Memory B cell (primary cell): ENCODE data around the gene NFYA.

Source experiments
- ATAC-seq: fragments of 150-1000 bp; cut with Tn5 transposase; 2 replicates; pipeline ENCODE4 v1.10.0; 2021; ENCODE audit warnings: low read depth, mild to moderate bottlenecking, moderate library complexity
- DNase-seq, 2 donors: peaks; one replicate each; pipeline ENCODE4 v3.0.0; 2022; ENCODE audit warnings: low spot score in 2 of 2
- H3K27ac Mint-ChIP-seq: one replicate; pipeline ENCODE4 v1.8.0; 2022; ENCODE audit warnings: mild to moderate bottlenecking, moderate library complexity, mixed read lengths
- H3K27me3 Mint-ChIP-seq: one replicate; pipeline ENCODE4 v1.8.0; 2022; ENCODE audit warnings: mixed read lengths
- H3K36me3 Mint-ChIP-seq: one replicate; pipeline ENCODE4 v1.8.0; 2022; ENCODE audit warnings: mild to moderate bottlenecking, mixed read lengths
- H3K4me1 Mint-ChIP-seq: one replicate; pipeline ENCODE4 v1.8.0; 2022; ENCODE audit warnings: mixed read lengths
- H3K4me3 Mint-ChIP-seq: one replicate; pipeline ENCODE4 v1.8.0; 2022; ENCODE audit warnings: mild to moderate bottlenecking, moderate library complexity, mixed read lengths
- H3K9me3 Mint-ChIP-seq: one replicate; pipeline ENCODE4 v1.8.0; 2022; ENCODE audit warnings: mixed read lengths

The NFYA gene

GRCh38 chr6:41073203-41073967, 611 bp downstream of the NFYA start:
- Mint-ChIP-seq H3K27me3 (no peaks in the 10 kb centered on the region), H3K27ac (peak overlapping the region; percentile 98), H3K4me3 (peak overlapping the region; percentile 97), H3K36me3 (peaks cover 4% of the 10 kb centered on the region), H3K9me3 (no peaks in the 10 kb centered on the region), H3K4me1 (peaks cover 27% of the 10 kb centered on the region)
- DNase-seq = peak; percentile 77 to 80
- peak; percentile 24 for ATAC-seq

DNA sequence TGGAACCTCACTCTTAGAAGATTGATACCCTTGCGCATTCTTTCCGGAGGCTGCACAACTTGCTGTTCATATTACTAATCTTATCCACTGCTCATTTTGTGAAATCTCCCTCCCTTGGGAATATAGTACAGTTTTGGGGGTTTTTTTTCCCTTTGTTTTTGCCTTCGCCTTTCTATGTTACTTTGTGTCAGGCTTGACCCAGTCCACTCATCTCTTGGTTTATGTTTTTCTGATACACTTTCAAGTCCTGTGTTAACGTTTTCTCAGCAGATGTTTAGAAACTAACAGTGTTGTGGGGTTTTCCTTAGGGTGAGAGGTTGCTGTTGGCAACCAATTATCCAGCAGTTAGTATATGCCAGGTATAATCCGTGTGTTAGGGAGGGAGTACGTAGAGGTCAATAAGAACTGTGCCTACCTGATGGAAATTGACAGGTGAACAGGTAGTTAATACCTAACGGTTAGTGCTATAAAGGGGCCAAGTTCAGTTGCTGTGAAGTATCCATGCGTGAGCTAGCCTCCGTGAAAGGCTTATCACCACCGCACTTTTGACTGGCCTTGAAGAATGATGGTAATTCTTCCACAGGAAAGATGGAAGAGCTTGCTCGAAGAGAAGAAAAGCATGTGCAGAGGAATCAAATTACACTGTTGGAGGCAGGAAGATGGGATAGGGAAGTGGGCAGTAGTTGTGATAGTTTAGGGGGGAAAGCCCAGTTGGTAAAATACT, 1.4 kb downstream of the NFYA start:
- H3K4me1 Mint-ChIP-seq = peaks cover 28% of the 10 kb centered on the region
- H3K4me3 Mint-ChIP-seq = peak overlapping the region; percentile 92
- H3K27me3 Mint-ChIP-seq = no peaks in the 10 kb centered on the region
- ATAC-seq (no peak), DNase-seq (peak; percentile 20 to 30)
- no peaks in the 10 kb centered on the region for H3K9me3 Mint-ChIP-seq
- H3K27ac Mint-ChIP-seq = peak overlapping the region; percentile 98
- peaks cover 6% of the 10 kb centered on the region for H3K36me3 Mint-ChIP-seq

DNA sequence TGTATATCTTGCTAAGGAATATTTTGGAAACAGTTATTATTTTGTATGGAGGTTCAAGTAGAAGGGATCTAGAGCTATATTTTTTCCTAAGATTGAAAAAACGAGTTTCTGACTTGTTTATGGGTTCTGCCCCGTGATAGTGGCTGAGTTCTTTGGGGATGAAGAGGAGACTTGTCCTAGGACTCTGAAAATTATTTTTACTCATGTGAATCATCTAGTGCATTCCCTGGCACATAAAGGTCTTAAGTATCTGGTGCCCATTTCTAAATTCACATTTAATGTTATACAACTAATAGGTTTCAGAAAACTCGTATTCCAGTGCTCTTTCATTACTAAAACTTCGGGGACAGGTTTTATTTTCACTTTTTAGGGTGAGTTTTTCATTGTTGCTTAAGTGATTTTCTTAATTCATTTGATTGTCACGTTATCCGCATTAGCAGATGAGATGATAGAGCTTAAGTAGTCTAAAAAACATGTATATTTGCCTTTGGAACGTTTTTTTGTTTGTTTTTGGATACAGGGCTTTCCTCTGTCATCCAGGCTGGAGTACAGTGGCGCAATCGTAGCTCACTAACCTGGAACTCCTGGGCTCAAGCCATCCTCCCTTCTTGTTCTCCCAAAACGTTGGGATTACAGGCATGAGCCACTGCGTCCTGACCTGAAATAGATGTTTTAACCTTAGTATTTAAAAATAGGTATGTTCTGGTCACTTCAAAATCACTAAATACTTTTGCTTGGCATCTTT, 2.1 kb downstream of the NFYA start:
- H3K4me3 Mint-ChIP-seq = peak overlapping the region; percentile 92
- ATAC-seq = no peak
- H3K27me3 Mint-ChIP-seq = no peaks in the 10 kb centered on the region
- H3K9me3 Mint-ChIP-seq = no peaks in the 10 kb centered on the region
- H3K36me3 Mint-ChIP-seq = peaks cover 9% of the 10 kb centered on the region
- DNase-seq = no peak
- H3K4me1 Mint-ChIP-seq = peaks cover 28% of the 10 kb centered on the region
- peak overlapping the region; percentile 98 for H3K27ac Mint-ChIP-seq

- H3K27me3 Mint-ChIP-seq = no peaks in the 10 kb centered on the region
- no peak for ATAC-seq
- peak overlapping the region; percentile 1 for H3K4me3 Mint-ChIP-seq
- peaks cover 11% of the 10 kb centered on the region for H3K36me3 Mint-ChIP-seq
- no peak for DNase-seq
- peaks cover 34% of the 10 kb centered on the region for H3K4me1 Mint-ChIP-seq
- peak overlapping the region; percentile 98 for H3K27ac Mint-ChIP-seq
- H3K9me3 Mint-ChIP-seq = no peaks in the 10 kb centered on the region
Measured at GRCh38 chr6:41075651-41076626, 3.2 kb downstream of the NFYA start.

- peaks cover 12% of the 10 kb centered on the region for H3K36me3 Mint-ChIP-seq
- H3K27ac Mint-ChIP-seq = no peak overlapping the region
- H3K4me3 Mint-ChIP-seq = no peak overlapping the region
- no peak for DNase-seq
- no peak for ATAC-seq
- H3K27me3 Mint-ChIP-seq = no peaks in the 10 kb centered on the region
- peaks cover 33% of the 10 kb centered on the region for H3K4me1 Mint-ChIP-seq
- H3K9me3 Mint-ChIP-seq = no peaks in the 10 kb centered on the region
Measured at GRCh38 chr6:41077536-41077935, 4.8 kb downstream of the NFYA start.

DNA sequence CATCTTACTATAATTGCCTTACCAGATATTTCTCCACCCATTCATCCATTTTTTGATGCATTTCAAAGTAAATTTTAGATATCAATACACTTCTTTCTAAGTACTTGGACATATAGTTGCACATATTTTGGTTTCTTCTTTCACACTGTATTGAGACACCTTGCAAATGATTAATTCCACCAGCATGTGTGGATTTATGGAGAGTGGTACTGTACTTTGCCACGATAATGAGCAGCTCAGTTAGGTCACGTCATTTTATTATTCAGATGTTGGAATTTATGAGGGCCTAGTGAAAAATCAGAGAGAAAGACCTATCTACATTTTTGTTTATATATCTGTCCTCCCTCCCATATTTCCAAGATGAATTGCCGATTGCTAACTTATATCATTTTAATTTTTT, 5.3 kb downstream of the NFYA start:
- H3K27ac Mint-ChIP-seq = no peak overlapping the region
- DNase-seq (no peak), ATAC-seq (no peak)
- no peak overlapping the region for H3K4me3 Mint-ChIP-seq
- peaks cover 12% of the 10 kb centered on the region for H3K36me3 Mint-ChIP-seq
- H3K27me3 Mint-ChIP-seq = no peaks in the 10 kb centered on the region
- peaks cover 33% of the 10 kb centered on the region for H3K4me1 Mint-ChIP-seq
- H3K9me3 Mint-ChIP-seq = no peaks in the 10 kb centered on the region

DNA sequence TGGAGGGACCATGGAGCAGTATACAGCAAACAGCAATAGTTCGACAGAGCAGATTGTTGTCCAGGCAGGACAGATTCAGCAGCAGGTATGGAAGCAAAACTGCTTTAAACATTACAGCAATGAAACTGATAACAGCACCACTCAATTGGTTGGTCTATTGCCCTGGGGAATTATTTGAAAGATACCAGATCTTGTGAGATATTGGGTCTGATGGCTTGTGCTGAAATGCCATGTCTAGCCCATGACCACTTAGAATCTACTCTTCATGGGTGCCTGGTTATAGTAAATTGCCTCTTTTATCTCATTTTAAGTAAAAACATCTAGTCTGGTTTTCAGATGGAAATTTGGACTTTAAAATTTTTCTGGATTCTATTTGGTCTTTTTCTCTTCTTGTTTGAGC, 6.3 kb downstream of the NFYA start:
- peaks cover 18% of the 10 kb centered on the region for H3K36me3 Mint-ChIP-seq
- peak overlapping the region; percentile 53 for H3K27ac Mint-ChIP-seq

GRCh38 chr6:41080621-41081020, 7.8 kb downstream of the NFYA start:
- H3K4me1 Mint-ChIP-seq = peaks cover 20% of the 10 kb centered on the region
- DNase-seq (no peak), ATAC-seq (peak; percentile 82)
- peaks cover 22% of the 10 kb centered on the region for H3K36me3 Mint-ChIP-seq
- no peaks in the 10 kb centered on the region for H3K27me3 Mint-ChIP-seq
- H3K27ac Mint-ChIP-seq = peak overlapping the region; percentile 91
- H3K9me3 Mint-ChIP-seq = no peaks in the 10 kb centered on the region
- H3K4me3 Mint-ChIP-seq = peak overlapping the region; percentile 77

More for the DNA sequence above, 6.3 kb downstream of the NFYA start:
- DNase-seq = no peak
- Mint-ChIP-seq H3K9me3 (no peaks in the 10 kb centered on the region), H3K4me1 (peaks cover 29% of the 10 kb centered on the region), H3K4me3 (no peak overlapping the region), H3K27me3 (no peaks in the 10 kb centered on the region)
- no peak for ATAC-seq

GRCh38 chr6:41083072-41083471, 10.3 kb downstream of the NFYA start:
- Mint-ChIP-seq H3K27me3 (no peaks in the 10 kb centered on the region), H3K36me3 (peaks cover 27% of the 10 kb centered on the region), H3K27ac (peak overlapping the region; percentile 5), H3K9me3 (no peaks in the 10 kb centered on the region), H3K4me1 (peaks cover 12% of the 10 kb centered on the region), H3K4me3 (no peak overlapping the region)
- DNase-seq (no peak), ATAC-seq (no peak)

- DNase-seq = no peak
- Mint-ChIP-seq H3K27me3 (no peaks in the 10 kb centered on the region), H3K4me3 (no peak overlapping the region), H3K4me1 (peaks cover 10% of the 10 kb centered on the region), H3K9me3 (no peaks in the 10 kb centered on the region), H3K27ac (no peak overlapping the region), H3K36me3 (peaks cover 21% of the 10 kb centered on the region)
- no peak for ATAC-seq
Measured at GRCh38 chr6:41085182-41085581, 12.4 kb downstream of the NFYA start.

- no peaks in the 10 kb centered on the region for H3K27me3 Mint-ChIP-seq
- DNase-seq (no peak), ATAC-seq (no peak)
- no peak overlapping the region for H3K4me3 Mint-ChIP-seq
- no peaks in the 10 kb centered on the region for H3K4me1 Mint-ChIP-seq
- no peak overlapping the region for H3K27ac Mint-ChIP-seq
- peaks cover 30% of the 10 kb centered on the region for H3K36me3 Mint-ChIP-seq
- no peaks in the 10 kb centered on the region for H3K9me3 Mint-ChIP-seq
Measured at GRCh38 chr6:41088451-41088850, 15.7 kb downstream of the NFYA start.

DNA sequence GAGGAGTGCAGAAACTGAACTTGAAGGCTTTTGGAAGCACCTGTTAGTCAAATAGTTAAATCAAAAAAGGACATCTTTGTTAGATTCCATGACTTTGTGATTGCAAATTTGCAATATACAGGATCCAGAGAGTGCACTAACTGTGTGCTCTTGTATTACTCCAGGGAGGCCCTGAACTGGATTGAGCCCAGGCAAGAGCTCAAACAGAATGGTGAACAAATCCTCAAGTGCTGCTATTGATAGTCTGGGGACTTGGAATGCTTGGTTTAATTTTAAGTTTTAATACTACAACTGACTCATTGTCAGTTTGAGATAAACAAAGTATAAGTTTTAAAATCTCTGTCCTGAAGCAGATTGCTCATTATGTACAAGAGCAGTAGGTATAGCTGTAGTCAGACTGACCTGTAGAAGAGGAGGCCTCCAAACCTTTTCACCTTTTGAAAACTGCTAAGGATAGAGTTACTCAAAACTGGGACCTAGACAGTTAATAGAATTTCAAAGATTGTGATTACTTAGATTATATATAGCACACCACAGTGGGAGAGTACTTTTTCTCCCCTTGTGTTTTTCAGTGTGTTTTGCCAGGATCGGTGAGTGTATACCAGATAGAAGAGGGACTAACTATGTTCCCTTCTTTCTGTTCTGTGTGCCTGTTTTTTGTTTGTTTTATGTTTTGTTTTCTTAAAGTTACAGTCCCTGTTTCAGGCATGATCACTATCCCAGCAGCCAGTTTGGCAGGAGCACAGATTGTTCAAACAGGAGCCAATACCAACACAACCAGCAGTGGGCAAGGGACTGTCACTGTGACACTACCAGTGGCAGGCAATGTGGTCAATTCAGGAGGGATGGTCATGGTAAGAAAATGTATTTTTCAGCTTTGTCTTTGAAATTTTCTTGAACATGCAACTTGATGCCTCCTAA, 18.3 kb downstream of the NFYA start:
- Mint-ChIP-seq H3K36me3 (peaks cover 29% of the 10 kb centered on the region), H3K9me3 (no peaks in the 10 kb centered on the region), H3K27me3 (no peaks in the 10 kb centered on the region), H3K4me3 (no peak overlapping the region), H3K27ac (no peak overlapping the region), H3K4me1 (no peaks in the 10 kb centered on the region)
- no peak for DNase-seq
- no peak for ATAC-seq
